Right lobe of liver (tissue), 6 donors: ENCODE results near the gene CCNL1. TPM values are rescaled to one million over a fixed set of nuclear protein-coding genes. Genes with fewer than 3 reads are reported as not detected.
"Not testable (repeated sequence)": the region's sequence is repeated elsewhere in the genome, so short reads cannot be mapped to it uniquely, and the experiment has no call there.

ENCODE experiments used
- ATAC-seq, 4 donors: fragments of 200-7000 bp; cut with Tn5 transposase; one replicate each; pipeline ENCODE4 v1.9.1; 2020; ENCODE audit warnings: mild to moderate bottlenecking in 4 of 4, moderate library complexity in 4 of 4
- DNase-seq, 3 donors: peaks; one replicate each; pipeline ENCODE4 v3.0.0-alpha.2; 2020
- H3K27ac ChIP-seq, 3 donors: fragments of 200-600 bp; one replicate each; pipeline ENCODE4 v1.8.0; 2022
- H3K27me3 ChIP-seq, 2 donors: fragments of 200-600 bp; one replicate each; pipeline ENCODE4 v1.8.0; 2022
- H3K36me3 ChIP-seq, 4 donors: fragments of 200-600 bp; sonication (generic) in 1 of 4; one replicate each; pipeline versions ENCODE4 v1.5.1 to v1.8.0; 2017 to 2022; ENCODE audit warnings: control low read depth in 1 of 4
- H3K4me1 ChIP-seq, 4 donors: fragments of 200-600 bp; sonication (generic) in 1 of 4; one replicate each; pipeline versions ENCODE4 v1.5.1 to v1.8.0; 2017 to 2022; ENCODE audit warnings: control low read depth in 1 of 4
- H3K4me3 ChIP-seq, 3 donors: fragments of 200-600 bp; one replicate each; pipeline ENCODE4 v1.8.0; 2022
- H3K9me3 ChIP-seq, 4 donors: fragments of 200-600 bp; sonication (generic) in 1 of 4; one replicate each; pipeline versions ENCODE4 v1.5.1 to v1.8.0; 2017 to 2022; ENCODE audit warnings: control low read depth in 1 of 4
- POLR2A ChIP-seq: fragments of 450-650 bp; IDR thresholded peaks from one replicate; pipeline ENCODE4 v1.6.1; 2017; ENCODE audit warnings: antibody characterized with exemption, mild to moderate bottlenecking
- WGBS: methylation state at CpG from one replicate; pipeline ENCODE4 v1.1.6; 2018; ENCODE audit warnings: low coverage, low lambda C conversion rate; ENCODE audit not compliant: insufficient coverage; ENCODE audit errors: missing lambda C conversion rate; 5-methylcytosine and 5-hydroxymethylcytosine counted together
- intact Hi-C, 2 donors: fragments of 100-400 bp; cut with DNase I; formaldehyde crosslinking; loops; one replicate each; pipeline versions ENCODE4 v1.11.2 to v1.14.1; 2022
- total RNA-seq, 6 experiments: library from RNA; depleted of rRNA in 2 of 6; stranded (reverse); fragments of >200 nt in 2 of 6; fragmentation: NEBNext Ultra II Directional in 3 of 6; extraction: Animal tissue kit (Norgen Biotek cat#: 25700) in 3 of 6; gene quantifications; one replicate each; pipeline versions ENCODE4 v1.1.0 to v1.2.4, GENCODE V29; 2016 to 2023
- TF ChIP-seq, protein P1 (sequence below), 4 donors: fragments of 200-600 bp in 3 of 4; fragments of 450-650 bp in 1 of 4; IDR thresholded peaks; one replicate each; pipeline versions ENCODE4 v1.5.1 to v1.8.0; 2016 to 2022; ENCODE audit warnings: antibody characterized with exemption in 4 of 4, mild to moderate bottlenecking in 2 of 4
- donor health status: DM: no; HTN: yes; CAD: no.
- donor health status: DM: no; HTN: no; CAD: no.
- donor health status: DM: no; HTN: no; CAD: no.
- donor health status: DM: no; HTN: yes; CAD: no.
- donor health status: DM: no; HTN: yes; CAD: no.

The CCNL1 gene
- total RNA-seq, 6 experiments from 2014 or later: 34.0 to 153 (median 78.5) TPM

DNA sequence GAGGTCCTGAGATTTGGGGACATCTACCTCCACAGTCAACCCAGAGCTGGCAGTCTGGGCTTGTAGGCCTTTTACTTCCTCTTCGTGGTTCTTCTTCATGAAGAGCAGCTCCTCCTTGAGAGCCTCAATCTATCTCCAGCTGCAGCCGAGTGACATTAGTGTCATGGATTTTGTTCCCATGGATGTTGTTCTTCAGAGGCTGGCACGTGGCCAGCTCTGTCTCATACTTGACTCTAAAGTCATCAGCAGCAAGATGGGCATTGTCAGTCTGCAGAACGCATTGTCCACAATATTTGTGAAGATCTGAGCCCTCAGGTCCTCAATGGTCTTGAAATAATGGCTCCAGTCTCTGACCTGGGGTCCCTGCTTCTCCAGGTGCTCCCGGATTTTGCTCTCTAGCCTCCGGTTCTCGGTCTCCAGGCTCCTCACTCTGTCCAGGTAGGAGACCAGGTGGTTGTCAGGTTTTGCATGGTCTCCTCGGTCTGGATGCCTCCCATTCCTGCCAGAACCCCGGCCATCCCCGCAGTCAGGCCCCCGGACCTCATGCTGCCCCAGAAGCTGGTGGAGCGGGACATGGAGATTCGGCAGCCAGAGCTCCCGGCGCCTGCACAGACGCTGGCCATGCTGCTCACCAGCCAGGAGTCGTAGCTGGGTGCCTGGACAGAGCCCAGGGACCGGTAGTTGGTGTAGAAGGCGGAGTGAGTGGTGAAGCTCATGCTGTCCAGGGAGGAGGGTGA lies 3.4 kb upstream of the CCNL1 start:
- no peaks in the 10 kb centered on the region for H3K27me3 ChIP-seq
- ATAC-seq (no peak), DNase-seq (no peak)
- no peaks in the 10 kb centered on the region for H3K9me3 ChIP-seq
- H3K27ac ChIP-seq: no peak overlapping the region
- H3K4me1 ChIP-seq: peaks cover 0 to 39% (median 10%) of the 10 kb centered on the region in 4 donors
- intact Hi-C loops: no loop called here
- peaks cover 0 to 5% (median 2%) of the 10 kb centered on the region in 4 donors for H3K36me3 ChIP-seq
- no peak overlapping the region for H3K4me3 ChIP-seq
- no peak for TF ChIP-seq POLR2A
- TF ChIP-seq, protein P1, sequence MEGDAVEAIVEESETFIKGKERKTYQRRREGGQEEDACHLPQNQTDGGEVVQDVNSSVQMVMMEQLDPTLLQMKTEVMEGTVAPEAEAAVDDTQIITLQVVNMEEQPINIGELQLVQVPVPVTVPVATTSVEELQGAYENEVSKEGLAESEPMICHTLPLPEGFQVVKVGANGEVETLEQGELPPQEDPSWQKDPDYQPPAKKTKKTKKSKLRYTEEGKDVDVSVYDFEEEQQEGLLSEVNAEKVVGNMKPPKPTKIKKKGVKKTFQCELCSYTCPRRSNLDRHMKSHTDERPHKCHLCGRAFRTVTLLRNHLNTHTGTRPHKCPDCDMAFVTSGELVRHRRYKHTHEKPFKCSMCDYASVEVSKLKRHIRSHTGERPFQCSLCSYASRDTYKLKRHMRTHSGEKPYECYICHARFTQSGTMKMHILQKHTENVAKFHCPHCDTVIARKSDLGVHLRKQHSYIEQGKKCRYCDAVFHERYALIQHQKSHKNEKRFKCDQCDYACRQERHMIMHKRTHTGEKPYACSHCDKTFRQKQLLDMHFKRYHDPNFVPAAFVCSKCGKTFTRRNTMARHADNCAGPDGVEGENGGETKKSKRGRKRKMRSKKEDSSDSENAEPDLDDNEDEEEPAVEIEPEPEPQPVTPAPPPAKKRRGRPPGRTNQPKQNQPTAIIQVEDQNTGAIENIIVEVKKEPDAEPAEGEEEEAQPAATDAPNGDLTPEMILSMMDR (IDR thresholded peaks at IDR 0.05): no peak
- WGBS: 67% methylated on average over 7 of the region's 19 CpGs

DNA sequence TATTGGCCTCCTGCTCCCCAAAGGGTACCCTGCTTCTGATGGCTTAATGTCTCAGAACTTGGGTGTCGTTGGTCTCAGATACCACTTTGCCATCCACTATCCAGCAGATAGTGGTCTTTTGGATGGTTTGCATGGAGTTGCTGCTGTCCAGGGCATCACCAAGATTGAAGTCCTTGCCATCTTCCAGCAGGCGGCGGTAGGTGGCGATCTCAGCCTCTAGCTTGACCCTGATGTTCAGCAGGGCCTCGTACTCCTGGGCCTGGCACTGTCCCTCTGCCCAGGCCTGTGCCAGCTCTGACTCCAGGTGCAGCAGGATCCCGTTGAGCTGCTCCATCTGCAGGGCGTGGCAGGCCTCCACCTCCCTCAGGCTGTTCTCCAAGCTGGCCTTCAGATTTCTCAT lies 2.7 kb upstream of the CCNL1 start:
- intact Hi-C loops, H3K27ac ChIP-seq, H3K9me3 ChIP-seq, ATAC-seq, H3K4me3 ChIP-seq, H3K27me3 ChIP-seq: not testable (repeated sequence)
- Histone ChIP-seq H3K4me1 (peaks cover 0 to 42% (median 12%) of the 10 kb centered on the region in 4 donors), H3K36me3 (peaks cover 2 to 12% (median 7%) of the 10 kb centered on the region in 4 donors)
- TF ChIP-seq, protein P1 (IDR thresholded peaks at IDR 0.05): peak; percentile 28 to 45 (median 41)
- WGBS: 78% methylated on average over 1 of the region's 7 CpGs
- DNase-seq: peak; percentile 71 to 83 (median 83)

DNA sequence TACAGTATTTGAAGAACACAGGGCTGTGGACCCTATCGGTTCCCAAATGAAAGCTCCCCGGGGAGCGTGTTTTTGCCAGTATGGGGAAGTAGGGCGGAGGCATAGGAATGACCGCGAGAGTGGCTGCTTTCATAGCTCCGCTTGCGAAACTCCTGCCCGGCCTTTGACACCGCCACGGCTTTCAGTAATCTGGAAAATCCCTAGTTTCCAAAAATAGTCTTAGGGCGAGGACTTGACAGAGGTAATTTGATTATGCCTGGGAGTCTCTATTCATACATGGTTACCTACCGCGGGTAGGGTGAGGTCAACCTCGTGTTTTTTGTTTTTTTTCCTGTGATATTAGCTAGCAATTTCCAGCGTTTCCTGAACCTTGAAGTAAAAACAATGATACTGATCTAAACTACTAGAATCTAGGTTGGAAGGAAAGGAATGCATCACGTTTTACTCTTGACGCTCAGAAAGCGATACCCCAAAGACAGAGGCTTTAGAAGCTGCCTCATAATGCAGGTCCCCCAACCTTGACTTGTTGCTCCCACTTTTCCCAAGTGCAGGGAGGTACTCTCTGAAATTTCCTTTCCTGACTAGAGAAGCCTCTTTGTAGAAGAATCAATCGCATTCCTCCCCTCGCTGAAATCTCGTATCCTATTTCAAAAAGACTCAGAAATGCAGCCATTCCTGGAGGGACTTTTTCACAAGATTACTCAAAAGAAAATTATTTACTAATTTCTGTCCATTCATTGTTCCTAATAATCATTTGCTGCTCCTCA lies 894 bp upstream of the CCNL1 start:
- peak overlapping the region; percentile 100 for H3K27ac ChIP-seq
- H3K36me3 ChIP-seq: peaks cover 7 to 30% (median 19%) of the 10 kb centered on the region in 4 donors
- DNase-seq: peak; percentile 89 to 92 (median 92)
- no peaks in the 10 kb centered on the region for H3K27me3 ChIP-seq
- 1% methylated on average over 17 of the region's 22 CpGs for whole genome bisulfite sequencing
- no peaks in the 10 kb centered on the region for H3K9me3 ChIP-seq
- H3K4me3 ChIP-seq: peak overlapping the region; percentile 82 to 84 (median 83)
- intact Hi-C loops: no loop called here
- no peak for TF ChIP-seq POLR2A
- TF ChIP-seq, protein P1 (IDR thresholded peaks at IDR 0.05): no peak
- H3K4me1 ChIP-seq: peaks cover 0 to 41% (median 12%) of the 10 kb centered on the region in 4 donors
- ATAC-seq: peak; percentile 73 to 83 (median 75)

DNA sequence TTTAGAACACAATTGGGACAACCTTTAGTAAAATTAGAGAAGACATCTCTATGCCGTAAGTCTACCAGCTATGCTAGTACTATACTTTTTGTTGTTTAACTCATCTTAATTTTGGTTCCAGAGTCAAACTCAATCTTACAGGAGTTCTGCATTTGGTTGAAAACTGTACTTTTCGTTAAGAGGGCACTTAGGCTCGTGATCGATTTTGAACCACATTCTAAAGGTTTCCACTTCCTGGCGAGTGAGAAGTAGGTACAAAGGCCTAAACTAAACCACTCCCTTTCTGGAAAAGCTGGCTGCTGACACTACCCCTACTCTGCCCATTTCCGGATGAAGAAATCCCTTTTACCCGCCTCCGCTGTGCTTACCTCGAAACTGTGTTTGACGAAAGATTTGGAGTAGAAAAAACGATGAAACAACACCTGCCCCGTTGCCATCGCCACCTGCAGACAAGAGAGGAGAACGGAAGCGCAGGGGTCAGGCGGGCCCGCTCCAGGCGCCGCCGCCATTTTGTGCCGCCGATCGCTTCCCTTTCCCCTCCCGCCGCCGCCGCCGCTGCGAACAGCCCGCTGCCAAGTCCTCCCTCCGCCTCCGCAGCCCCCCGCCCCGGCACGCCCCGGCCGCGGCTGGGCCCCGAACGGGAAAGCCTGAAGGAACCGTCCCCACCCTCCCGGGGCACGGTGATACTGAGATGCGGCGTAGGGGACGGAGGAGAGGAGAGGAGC lies 748 bp downstream of the CCNL1 start:
- peak; percentile 42 to 59 (median 56) for ATAC-seq
- intact Hi-C loops: no loop called here
- H3K4me3 ChIP-seq: peak overlapping the region; percentile 82 to 84 (median 83)
- under 1% methylated on average over 22 of the region's 46 CpGs for WGBS
- TF ChIP-seq, protein P1 (IDR thresholded peaks at IDR 0.05): peak in 1 of 4 donors; percentile 18
- TF ChIP-seq POLR2A: peak; percentile 72
- H3K36me3 ChIP-seq: peaks cover 7 to 46% (median 27%) of the 10 kb centered on the region in 4 donors
- no peaks in the 10 kb centered on the region for H3K27me3 ChIP-seq
- H3K4me1 ChIP-seq: peaks cover 0 to 57% (median 20%) of the 10 kb centered on the region in 4 donors
- peak overlapping the region; percentile 100 for H3K27ac ChIP-seq
- peak; percentile 73 to 83 (median 82) for DNase-seq
- no peaks in the 10 kb centered on the region for H3K9me3 ChIP-seq
